H1 (cell line): Measurements from ENCODE around the gene VPS54. TPM values are rescaled to one million over a fixed set of nuclear protein-coding genes. Genes with fewer than 3 reads are reported as not detected.

Experiments
- CTCF ChIA-PET: fragments of 300-600 bp; sonication (Branson Sonifier 250); formaldehyde crosslinking; loops from one replicate; lab custom pipeline; 2021; ENCODE audit not compliant: partially characterized antibody; lab: Charles Lee
- POLR2A ChIA-PET: fragments of 300-600 bp; sonication (Branson Sonifier 250); formaldehyde crosslinking; loops from one replicate; lab custom pipeline; 2021; ENCODE audit warnings: inconsistent platforms; ENCODE audit not compliant: partially characterized antibody; lab: Charles Lee
- DNase-seq, 2 experiments: peaks; one replicate each; pipeline versions ENCODE4 v3.0.0 to v3.0.0-alpha.2; 2010 to 2022; ENCODE audit warnings: low spot score in 2 of 2, low read depth in 1 of 2, mixed read lengths in 1 of 2
- FAIRE-seq: peaks from 2 replicates; lab custom pipeline; 2011; peaks lifted over from hg19 to GRCh38; lab: Jason Lieb, UNC
- H2AFZ ChIP-seq: 2 replicates; pipeline ENCODE4 v1.8.1; 2012; ENCODE audit warnings: low read length, inconsistent platforms
- H2AK5ac ChIP-seq: 2 replicates; pipeline ENCODE4 v1.6.1; 2013; ENCODE audit warnings: low read depth, low read length
- H2BK120ac ChIP-seq: replicated peaks from 2 replicates; pipeline ENCODE3; 2013; ENCODE audit warnings: low read depth, low read length, inconsistent platforms
- H2BK12ac ChIP-seq: 2 replicates; pipeline ENCODE4 v1.6.1; 2013; ENCODE audit warnings: low read depth, low read length
- H2BK15ac ChIP-seq: 2 replicates; pipeline ENCODE4 v1.6.1; 2013; ENCODE audit warnings: low read length
- H2BK20ac ChIP-seq: 2 replicates; pipeline ENCODE4 v1.6.1; 2013; ENCODE audit warnings: low read length
- H2BK5ac ChIP-seq: 2 replicates; pipeline ENCODE4 v1.6.1; 2013; ENCODE audit warnings: low read depth, low read length
- H3K14ac ChIP-seq: 2 replicates; pipeline ENCODE4 v1.6.1; 2013; ENCODE audit warnings: inconsistent platforms; ENCODE audit not compliant: insufficient read length
- H3K18ac ChIP-seq: 2 replicates; pipeline ENCODE4 v1.6.1; 2013; ENCODE audit warnings: low read length; ENCODE audit errors: extremely low read depth
- H3K23ac ChIP-seq: 2 replicates; pipeline ENCODE4 v1.6.1; 2013; ENCODE audit warnings: inconsistent platforms; ENCODE audit not compliant: insufficient read length
- H3K23me2 ChIP-seq: 2 replicates; pipeline ENCODE4 v1.6.1; 2013; ENCODE audit warnings: low read depth, low read length
- H3K27ac ChIP-seq: 2 replicates; pipeline ENCODE4 v1.6.1; 2011; ENCODE audit warnings: low read depth, low read length, inconsistent platforms
- H3K27me3 ChIP-seq, 4 experiments: replicated peaks in 1 of 4; 1 replicate in 1 of 4; 2 replicates in 3 of 4; pipeline versions ENCODE4 v1.6.1 to v1.8.1; 2011 to 2013; ENCODE audit warnings: low read length in 3 of 4, mild to moderate bottlenecking in 3 of 4, inconsistent platforms in 2 of 4, mixed read lengths in 2 of 4, moderate library complexity in 1 of 4; ENCODE audit not compliant: control insufficient read depth in 3 of 4, insufficient read depth in 3 of 4; ENCODE audit errors: extremely low read depth in 1 of 4
- H3K36me3 ChIP-seq, 4 experiments: 2 replicates each; pipeline versions ENCODE4 v1.6.1 to v1.8.1; 2011 to 2013; ENCODE audit warnings: mild to moderate bottlenecking in 4 of 4, low read length in 3 of 4, moderate library complexity in 2 of 4, control low read depth in 1 of 4, inconsistent platforms in 1 of 4; ENCODE audit not compliant: insufficient read depth in 4 of 4, control insufficient read depth in 2 of 4
- H3K4ac ChIP-seq: replicated peaks from 2 replicates; pipeline ENCODE3; 2013; ENCODE audit warnings: low read length, low read depth, mixed read lengths, inconsistent platforms; ENCODE audit not compliant: insufficient read length
- H3K4me1 ChIP-seq, 4 experiments: replicated peaks in 1 of 4; 1 replicate in 1 of 4; 2 replicates in 3 of 4; pipeline versions ENCODE4 v1.6.1 to v1.8.1; 2011 to 2013; ENCODE audit warnings: low read length in 3 of 4, inconsistent platforms in 2 of 4, mixed read lengths in 1 of 4; ENCODE audit not compliant: insufficient read depth in 4 of 4, control insufficient read depth in 3 of 4
- H3K4me2 ChIP-seq, 2 experiments: 2 replicates each; pipeline versions ENCODE4 v1.6.1 to v1.8.1; 2011 to 2013; ENCODE audit warnings: low read depth in 2 of 2, low read length in 2 of 2, control low read depth in 1 of 2, inconsistent platforms in 1 of 2, mild to moderate bottlenecking in 1 of 2; ENCODE audit not compliant: insufficient read depth in 1 of 2
- H3K4me3 ChIP-seq, 4 experiments: fragments of 200-600, 300-600 bp in 1 of 4; sonication (generic), shearing (Covaris generic), sonication (Bioruptor Twin) in 1 of 4; 2 replicates each; pipeline versions ENCODE4 v1.5.1 to v1.8.1; 2011 to 2016; ENCODE audit warnings: low read length in 4 of 4, low read depth in 3 of 4, control low read depth in 2 of 4, inconsistent platforms in 2 of 4, mild to moderate bottlenecking in 2 of 4, mixed read lengths in 1 of 4, moderate library complexity in 1 of 4; ENCODE audit not compliant: insufficient read depth in 2 of 4; ENCODE audit errors: extremely low read depth in 1 of 4
- H3K56ac ChIP-seq: replicated peaks from 2 replicates; pipeline ENCODE3; 2013; ENCODE audit warnings: low read depth, mild to moderate bottlenecking, mixed read lengths, low read length, inconsistent platforms; ENCODE audit not compliant: insufficient read length
- H3K79me1 ChIP-seq: 2 replicates; pipeline ENCODE4 v1.6.1; 2013; ENCODE audit warnings: low read depth, low read length, control low read depth
- H3K79me2 ChIP-seq, 2 experiments: 2 replicates each; pipeline versions ENCODE4 v1.6.1 to v1.8.1; 2012 to 2013; ENCODE audit warnings: low read length in 2 of 2, mild to moderate bottlenecking in 2 of 2, inconsistent platforms in 1 of 2; ENCODE audit not compliant: insufficient read depth in 2 of 2, control insufficient read depth in 1 of 2
- H3K9ac ChIP-seq, 4 experiments: replicated peaks in 1 of 4; 1 replicate in 1 of 4; 2 replicates in 3 of 4; pipeline versions ENCODE4 v1.6.1 to v1.8.1; 2011 to 2013; ENCODE audit warnings: low read depth in 3 of 4, low read length in 3 of 4, control low read depth in 2 of 4, mild to moderate bottlenecking in 2 of 4, moderate library complexity in 2 of 4, inconsistent platforms in 1 of 4; ENCODE audit errors: extremely low read depth in 1 of 4
- H3K9me3 ChIP-seq, 2 experiments: 2 replicates each; pipeline versions ENCODE4 v1.6.1 to v1.8.1; 2012 to 2013; ENCODE audit warnings: mild to moderate bottlenecking in 2 of 2, moderate library complexity in 2 of 2, control low read depth in 1 of 2, inconsistent platforms in 1 of 2, low read depth in 1 of 2, low read length in 1 of 2, mixed read lengths in 1 of 2; ENCODE audit not compliant: insufficient read depth in 2 of 2
- H4K20me1 ChIP-seq, 2 experiments: replicated peaks in 1 of 2; 2 replicates each; pipeline versions ENCODE3 to v1.8.1; 2011 to 2013; ENCODE audit warnings: inconsistent platforms in 2 of 2, low read length in 2 of 2, mild to moderate bottlenecking in 1 of 2; ENCODE audit not compliant: insufficient read depth in 2 of 2, control insufficient read depth in 1 of 2
- H4K5ac ChIP-seq: 2 replicates; pipeline ENCODE4 v1.6.1; 2013; ENCODE audit warnings: low read length, low read depth, mixed read lengths, inconsistent platforms; ENCODE audit not compliant: insufficient read length
- H4K8ac ChIP-seq: 2 replicates; pipeline ENCODE4 v1.8.0; 2013; ENCODE audit warnings: mild to moderate bottlenecking, moderate library complexity, low read length, inconsistent platforms; ENCODE audit not compliant: insufficient read depth; ENCODE audit errors: extremely low read depth
- H4K91ac ChIP-seq: replicated peaks from 2 replicates; pipeline ENCODE3; 2013; ENCODE audit warnings: low read length, mixed read lengths, inconsistent platforms; ENCODE audit not compliant: insufficient read length
- SIN3A ChIP-seq, 2 experiments: IDR thresholded peaks in 1 of 2; conservative IDR thresholded peaks in 1 of 2; 2 replicates each; pipeline ENCODE4 v1.6.1; 2011 to 2012; ENCODE audit warnings: low read length in 2 of 2, improper control_type of control experiment in 1 of 2, low read depth in 1 of 2, mild to moderate bottlenecking in 1 of 2
- polyA plus RNA-seq, 7 experiments: library from polyadenylated mRNA; depleted of rRNA in 3 of 7; stranded (reverse) in 5 of 7; unstranded in 2 of 7; fragments of >200 nt in 5 of 7; fragments of 200-250 nt in 2 of 7; gene quantifications; 1 replicate in 5 of 7; 2 replicates in 1 of 7; 4 replicates in 1 of 7; pipeline versions ENCODE4 v1.2.1 to v1.2.3, GENCODE V29; 2011 to 2013; ENCODE audit warnings: missing spikeins in 2 of 7, mixed read lengths in 2 of 7
- total RNA-seq: library from RNA; stranded (reverse); fragmentation: NEBNext Ultra II Directional; extraction: Animal tissue kit (Norgen Biotek cat#: 25700); gene quantifications from 2 replicates; pipeline ENCODE4 v1.2.1, GENCODE V29; 2021

VPS54 gene
- total and polyA plus RNA-seq, 2 of the 8 experiments (the other 6 are each of a cell fraction or from before 2014, with no cell fraction given): 3.6 to 13.2 TPM

DNA sequence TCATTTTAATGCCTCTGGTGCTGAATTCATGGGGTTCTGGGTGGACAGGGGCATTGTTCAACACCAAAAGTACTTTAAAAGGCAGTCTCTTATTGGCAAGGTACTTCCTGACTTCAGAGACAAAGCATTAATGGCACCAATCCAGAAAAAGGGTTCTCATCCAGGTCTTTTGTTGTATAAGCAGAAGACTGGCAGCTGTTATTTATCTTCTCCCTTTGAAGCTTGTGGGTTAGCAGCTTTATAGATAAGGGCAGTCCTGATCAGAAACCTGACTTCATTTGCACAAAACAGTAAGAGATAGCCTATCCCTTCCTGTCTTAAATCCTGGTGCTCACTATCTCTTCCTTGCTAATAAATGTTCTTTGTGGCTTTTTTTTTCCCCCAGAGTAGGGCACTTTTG lies 68.8 kb downstream of the VPS54 start:
- no peak overlapping the region for H3K4me2 ChIP-seq
- no peak overlapping the region for H2BK15ac ChIP-seq
- H2AK5ac ChIP-seq: no peak overlapping the region
- no peak overlapping the region for H2BK5ac ChIP-seq
- FAIRE-seq: no peak
- H3K27ac ChIP-seq: no peak overlapping the region
- no peak overlapping the region for H2BK20ac ChIP-seq
- no peak overlapping the region for H3K4me3 ChIP-seq
- no peak overlapping the region for H4K91ac ChIP-seq
- H3K9me3 ChIP-seq: no peaks in the 10 kb centered on the region
- H3K14ac ChIP-seq: no peak overlapping the region
- POLR2A ChIA-PET: no interaction called here
- CTCF ChIA-PET: interaction anchor here (0.6 to 1.3 kb wide), 2 partner anchors 8 to 74 kb away, joined by 3 to 4 read pairs; no protein-coding TSS in a partner anchor
- no peaks in the 10 kb centered on the region for H4K20me1 ChIP-seq
- H3K79me1 ChIP-seq: no peaks in the 10 kb centered on the region
- H3K23ac ChIP-seq: no peak overlapping the region
- peaks cover 0 to 19% (median 6%) of the 10 kb centered on the region in 4 experiments; a peak in 4 of 8 replicates for H3K36me3 ChIP-seq
- no peaks in the 10 kb centered on the region for H3K79me2 ChIP-seq
- H4K8ac ChIP-seq: no peak overlapping the region
- DNase-seq: no peak
- no peaks in the 10 kb centered on the region for H3K27me3 ChIP-seq
- no peak overlapping the region for H2AFZ ChIP-seq
- H3K4me1 ChIP-seq: no peaks in the 10 kb centered on the region
- no peak overlapping the region for H2BK120ac ChIP-seq
- no peak overlapping the region for H4K5ac ChIP-seq
- no peak overlapping the region for H3K9ac ChIP-seq
- no peaks in the 10 kb centered on the region for H3K23me2 ChIP-seq
- no peak overlapping the region for H3K4ac ChIP-seq
- no peak overlapping the region for H2BK12ac ChIP-seq
- H3K18ac ChIP-seq: no peak overlapping the region
- no peak overlapping the region for H3K56ac ChIP-seq
- no peak for TF ChIP-seq SIN3A (conservative IDR thresholded peaks at IDR 0.05 in 1 of 2, IDR thresholded peaks at IDR 0.05 in 1 of 2; ENCODE audit: low read depth in 1 of 2, low read length in 2 of 2)
